GM18502 (cell line): ENCODE results near the gene BRI3BP.

Experiments used
- ATAC-seq: cut with Tn5 transposase; IDR thresholded peaks from one replicate; pipeline ENCODE4 v1.9.1; 2021; ENCODE audit warnings: mild to moderate bottlenecking; ENCODE audit not compliant: unreplicated experiment, poor library complexity

The BRI3BP gene, protein sequence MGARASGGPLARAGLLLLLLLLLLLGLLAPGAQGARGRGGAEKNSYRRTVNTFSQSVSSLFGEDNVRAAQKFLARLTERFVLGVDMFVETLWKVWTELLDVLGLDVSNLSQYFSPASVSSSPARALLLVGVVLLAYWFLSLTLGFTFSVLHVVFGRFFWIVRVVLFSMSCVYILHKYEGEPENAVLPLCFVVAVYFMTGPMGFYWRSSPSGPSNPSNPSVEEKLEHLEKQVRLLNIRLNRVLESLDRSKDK

DNA sequence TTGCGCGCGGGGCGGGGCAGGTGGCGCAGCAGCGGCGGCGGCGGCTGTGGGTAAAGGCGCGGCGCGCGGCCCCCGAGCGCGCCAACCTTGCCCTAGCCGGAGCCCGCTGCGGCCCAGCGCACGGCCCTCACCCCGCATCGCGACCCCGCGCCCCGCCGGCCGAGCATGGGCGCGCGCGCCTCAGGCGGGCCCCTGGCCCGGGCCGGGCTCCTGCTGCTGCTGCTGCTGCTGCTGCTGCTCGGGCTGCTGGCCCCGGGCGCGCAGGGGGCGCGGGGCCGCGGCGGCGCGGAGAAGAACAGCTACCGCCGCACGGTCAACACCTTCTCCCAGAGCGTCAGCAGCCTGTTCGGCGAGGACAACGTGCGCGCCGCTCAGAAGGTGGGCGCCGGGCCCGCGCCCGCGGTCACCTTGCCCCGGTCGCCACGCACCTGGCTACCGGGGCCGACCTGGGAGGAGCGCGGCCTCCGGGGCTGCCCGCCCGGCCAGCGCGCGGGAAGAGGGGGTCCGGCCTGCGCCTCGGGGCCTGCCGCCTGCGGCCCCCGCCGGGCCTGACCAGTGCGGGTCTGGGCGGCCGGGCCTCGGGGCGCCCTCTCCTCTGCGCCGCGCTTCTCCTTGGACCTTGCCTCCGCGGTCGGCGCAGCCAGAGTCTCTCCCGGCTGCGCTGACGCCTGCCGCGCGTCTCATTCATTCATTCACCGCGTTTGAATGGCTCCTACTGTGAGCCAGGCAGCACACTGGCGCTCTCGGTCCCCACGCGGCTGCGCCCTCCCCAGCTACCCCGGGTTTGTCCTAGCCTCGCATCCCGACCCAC, at the start of gene BRI3BP:
TSS of gene BRI3BP (plus strand) at position 20 of the 811 bp plus-strand sequence. CDS start at position 166, 146 bp downstream.
- ATAC-seq = peak; percentile 50

GRCh38 chr12:124946447-124946793, 47.0 kb upstream of the BRI3BP start:
- no peak for ATAC-seq

- ATAC-seq = no peak
These were observed 46.4 kb upstream of the BRI3BP start for GRCh38 chr12:124947013-124947412.

DNA sequence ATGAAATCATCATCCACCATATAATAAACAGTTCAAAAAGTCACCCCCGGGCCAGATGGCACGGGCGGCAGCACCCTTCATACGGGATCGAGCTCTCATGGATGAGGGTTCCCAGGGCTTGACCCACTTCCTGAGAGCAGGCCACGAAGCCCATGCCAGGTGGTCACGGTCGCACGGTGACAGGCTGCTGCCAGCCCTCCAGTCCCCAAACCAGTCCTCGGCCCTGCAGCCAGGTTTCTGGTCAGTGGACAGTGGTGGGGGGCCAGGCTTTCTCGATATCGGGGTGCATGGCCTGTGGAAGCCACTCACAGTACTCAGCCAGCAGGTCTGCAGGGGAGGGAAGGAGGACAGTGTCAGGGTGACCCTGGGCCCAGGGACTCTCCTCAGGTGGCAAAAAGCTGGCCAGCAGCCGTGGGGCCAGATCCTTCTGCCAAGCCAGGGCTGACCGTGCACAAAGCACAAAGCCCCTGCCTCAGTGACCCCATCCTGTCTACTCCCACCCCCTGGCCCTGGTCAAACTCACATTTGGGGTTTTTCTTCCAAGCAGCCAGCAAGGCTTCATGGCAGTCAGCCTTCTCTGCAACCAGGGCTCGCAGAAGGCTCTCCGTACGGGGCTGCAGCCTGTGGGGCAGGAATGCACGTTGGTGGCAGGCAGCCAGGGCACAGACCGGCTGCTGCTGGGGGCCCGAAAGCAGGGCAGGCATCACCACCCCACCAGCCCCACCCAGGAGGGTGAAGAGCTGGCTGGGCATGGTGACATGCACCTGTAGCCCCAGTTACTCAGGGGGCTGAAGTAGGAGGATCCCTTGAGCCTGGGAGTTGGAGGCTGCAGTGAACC, 45.7 kb upstream of the BRI3BP start:
- ATAC-seq = no peak

DNA sequence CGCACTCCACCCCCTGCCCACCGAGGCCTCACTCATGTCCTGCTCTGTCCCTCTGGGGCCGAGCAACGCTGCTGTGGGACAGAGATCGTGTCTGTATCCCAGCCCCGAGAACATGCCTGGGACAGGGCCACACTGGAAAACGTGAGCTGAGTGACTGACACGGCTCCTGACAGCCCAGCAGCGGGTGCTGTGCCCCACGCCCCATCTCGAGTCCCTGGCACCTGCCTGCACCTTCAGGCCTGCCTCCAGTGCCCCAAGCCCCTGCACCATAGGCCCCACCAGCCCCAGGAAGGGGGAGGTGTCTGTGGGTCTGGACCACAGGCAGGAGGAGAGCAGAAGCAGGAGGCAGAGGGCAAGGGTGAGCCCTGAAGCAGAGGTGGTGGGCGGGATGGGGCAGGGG, 44.4 kb upstream of the BRI3BP start:
- ATAC-seq = no peak

DNA sequence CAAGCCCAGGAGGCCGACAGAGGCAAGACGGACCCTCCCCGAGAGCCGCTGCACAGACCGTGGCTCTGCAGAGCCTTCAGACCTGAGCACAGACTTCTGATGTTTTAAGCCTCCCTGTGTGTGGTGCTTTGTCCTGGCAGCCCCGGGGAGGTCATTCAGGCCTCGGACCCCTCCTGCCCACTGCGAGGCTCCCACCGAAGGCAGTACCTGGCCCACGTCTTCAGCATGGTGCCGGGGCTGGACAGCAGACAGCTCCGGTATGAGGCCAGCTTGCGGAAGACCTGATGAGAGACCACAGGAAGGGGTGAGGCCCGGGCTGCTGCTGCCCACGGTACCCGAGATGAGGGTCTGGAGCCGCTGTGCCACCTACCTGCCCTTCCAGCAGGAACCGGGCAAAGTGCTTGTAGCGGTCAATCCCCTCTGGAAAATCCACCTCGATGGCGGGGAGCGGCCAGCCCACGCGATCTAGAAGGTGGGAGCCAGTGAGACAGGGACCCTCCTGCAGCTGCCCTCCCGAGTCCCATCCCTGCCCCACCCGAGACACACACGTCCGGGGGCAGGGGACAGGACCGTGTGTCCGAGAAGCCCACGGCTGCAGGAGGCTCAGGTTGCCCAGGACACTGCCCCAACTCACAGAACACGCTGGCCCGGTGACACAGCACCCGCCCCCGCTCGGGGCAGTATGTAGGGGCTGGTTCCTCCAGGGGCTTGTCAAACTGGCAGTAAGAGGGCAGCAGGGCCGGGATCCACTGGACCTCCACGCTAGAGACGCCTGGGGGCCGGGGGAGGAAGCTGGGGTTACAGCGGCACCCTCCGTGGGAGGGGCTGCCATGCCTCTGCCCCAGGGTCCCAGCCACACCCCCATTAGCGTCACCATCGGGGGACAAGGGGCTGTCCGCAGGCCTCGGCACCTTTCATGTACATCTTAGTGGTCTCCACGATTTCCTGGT, 43.4 kb upstream of the BRI3BP start:
- ATAC-seq = no peak

DNA sequence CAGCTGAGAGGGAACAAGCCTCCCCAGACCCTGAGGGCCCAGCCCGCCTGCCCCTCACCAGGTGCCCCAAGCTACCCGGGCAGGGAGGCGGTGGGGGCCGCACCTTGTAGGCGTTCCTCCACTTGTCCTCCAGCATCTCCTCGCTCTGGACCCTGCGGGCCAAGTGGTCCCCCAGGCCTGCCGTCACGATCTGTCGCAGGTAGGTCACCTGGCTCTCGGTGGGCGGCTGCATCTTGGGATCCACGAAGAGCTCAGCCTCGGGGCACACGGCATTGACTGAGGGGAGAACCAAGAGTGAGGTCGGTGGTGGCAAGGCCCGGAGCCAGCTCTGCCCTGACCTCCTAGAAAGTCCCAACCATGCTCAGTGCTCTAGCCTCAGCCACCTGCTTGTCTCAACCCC, 41.1 kb upstream of the BRI3BP start:
- ATAC-seq = no peak

DNA sequence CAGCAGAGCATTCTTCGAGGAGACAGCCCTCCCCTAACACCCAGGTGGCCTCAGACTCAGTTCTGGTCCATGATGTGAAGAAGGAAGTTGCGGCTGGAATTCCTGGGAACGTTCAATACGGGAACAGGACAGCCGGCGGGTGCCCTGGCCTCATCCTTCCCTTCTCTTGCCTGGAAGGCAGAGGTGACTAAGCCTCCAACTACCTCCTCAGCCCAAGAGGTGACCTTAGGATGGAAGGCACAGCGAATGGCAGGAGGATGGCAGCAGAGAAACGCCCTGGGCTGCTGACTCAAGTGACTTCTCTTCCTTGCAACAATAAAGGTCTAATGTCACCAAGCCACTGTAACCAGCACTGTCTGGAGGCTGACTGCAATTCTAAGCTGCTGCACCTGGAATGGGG, 40.6 kb upstream of the BRI3BP start:
- no peak for ATAC-seq

- no peak for ATAC-seq
These were observed 39.6 kb upstream of the BRI3BP start for GRCh38 chr12:124953689-124954405.

GRCh38 chr12:124954771-124955170, 38.7 kb upstream of the BRI3BP start:
- no peak for ATAC-seq

GRCh38 chr12:124956571-124956970, 36.9 kb upstream of the BRI3BP start:
- no peak for ATAC-seq

DNA sequence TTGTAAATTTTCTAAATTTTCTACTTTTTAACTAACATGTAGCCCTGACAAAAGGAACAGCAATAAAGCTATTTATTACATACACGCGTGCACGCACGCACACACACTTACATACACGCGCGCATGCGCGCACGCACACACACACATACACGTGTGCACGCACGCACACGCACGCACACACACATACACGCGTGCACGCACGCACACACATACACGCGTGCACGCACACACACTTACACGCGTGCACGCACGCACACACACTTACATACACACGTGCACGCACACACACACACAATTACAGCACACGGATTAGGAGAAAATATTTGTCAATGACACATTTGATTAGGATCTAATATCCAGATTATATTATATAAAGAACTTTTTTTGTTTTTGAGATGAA, 32.4 kb upstream of the BRI3BP start:
- no peak for ATAC-seq

DNA sequence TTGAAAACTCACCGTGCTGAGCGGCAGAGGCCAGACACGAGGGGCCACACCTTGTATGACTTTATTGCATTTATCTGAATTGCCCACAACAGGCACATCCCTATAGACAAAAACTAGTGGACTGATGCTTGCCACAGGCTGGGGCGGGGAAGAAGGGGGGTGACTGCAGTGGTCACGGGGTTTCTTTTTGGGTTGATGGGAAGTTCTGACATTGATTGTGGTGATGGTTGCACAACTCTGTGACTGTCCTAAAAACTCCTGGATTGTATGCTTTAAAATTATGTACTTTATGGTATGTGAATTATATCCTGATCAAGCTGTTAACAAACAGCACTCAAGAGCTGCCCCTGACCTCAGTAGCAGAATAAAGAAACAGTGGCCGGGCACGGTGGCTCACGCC, 30.2 kb upstream of the BRI3BP start:
- no peak for ATAC-seq

GRCh38 chr12:124964251-124964650, 29.2 kb upstream of the BRI3BP start:
- ATAC-seq = no peak

DNA sequence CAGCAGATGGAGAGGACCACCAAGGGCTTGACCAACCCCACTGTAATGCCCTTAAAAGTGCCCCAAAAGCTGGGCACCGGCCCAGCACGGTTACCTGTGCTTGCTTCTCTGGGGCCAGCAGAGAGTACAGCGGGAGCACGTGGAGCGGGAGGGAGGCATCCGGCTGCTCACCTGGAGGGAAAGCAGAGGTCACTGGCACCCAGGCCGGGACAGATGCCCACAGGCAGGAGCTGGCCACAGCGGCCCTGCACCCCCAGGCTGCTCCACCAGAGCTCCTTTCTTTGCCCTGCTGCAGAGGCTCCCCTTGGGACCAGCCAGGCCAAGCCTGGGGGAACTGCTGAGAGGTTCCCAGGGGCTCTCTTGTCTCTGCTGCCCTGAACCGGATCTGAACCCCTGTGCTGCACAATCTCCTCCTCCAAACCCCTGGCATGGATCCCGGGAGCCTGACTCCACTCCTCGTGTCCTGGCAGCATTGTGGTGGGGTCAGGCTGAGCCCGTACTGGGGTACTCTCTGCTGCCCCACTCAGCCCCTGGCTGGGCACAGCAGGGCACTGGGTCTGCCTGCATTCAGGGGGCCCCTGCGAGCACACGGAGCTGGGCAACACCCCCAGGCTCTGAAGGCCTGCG, 28.5 kb upstream of the BRI3BP start:
- no peak for ATAC-seq

DNA sequence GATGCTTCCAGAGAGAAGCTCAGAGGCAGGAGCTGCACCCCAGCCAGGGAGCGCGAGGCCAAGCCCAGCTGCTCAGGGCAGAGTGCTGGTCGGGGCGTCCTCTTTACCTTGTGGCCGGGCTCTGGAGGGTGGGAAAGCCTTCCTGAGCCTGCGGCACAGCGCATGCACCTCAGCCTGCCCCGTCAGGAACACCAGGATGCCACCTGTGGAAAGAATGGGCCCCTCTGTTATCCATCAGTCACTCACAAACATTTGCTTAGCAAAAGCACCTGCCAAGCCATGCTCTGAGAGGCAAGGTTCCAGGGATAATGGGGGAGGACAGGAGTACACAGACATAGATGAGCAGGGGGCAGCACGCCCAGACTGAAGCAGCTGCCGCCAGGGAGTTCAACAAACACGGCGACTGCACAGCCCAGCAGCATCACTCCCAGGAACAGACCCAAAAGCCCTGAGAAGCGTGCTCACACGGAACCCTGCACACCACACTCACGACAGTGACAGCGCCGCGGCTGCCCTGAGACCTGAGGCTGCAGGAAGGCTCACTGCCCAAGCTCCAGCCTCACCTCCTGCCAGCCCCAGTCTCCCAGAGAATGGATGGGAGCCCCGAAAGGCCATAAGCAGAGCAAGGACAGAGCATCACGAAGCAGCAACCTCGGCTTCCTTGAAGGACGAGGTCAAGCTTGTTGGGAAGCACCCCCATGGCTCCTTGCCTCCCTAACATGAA, 26.3 kb upstream of the BRI3BP start:
- ATAC-seq = no peak

DNA sequence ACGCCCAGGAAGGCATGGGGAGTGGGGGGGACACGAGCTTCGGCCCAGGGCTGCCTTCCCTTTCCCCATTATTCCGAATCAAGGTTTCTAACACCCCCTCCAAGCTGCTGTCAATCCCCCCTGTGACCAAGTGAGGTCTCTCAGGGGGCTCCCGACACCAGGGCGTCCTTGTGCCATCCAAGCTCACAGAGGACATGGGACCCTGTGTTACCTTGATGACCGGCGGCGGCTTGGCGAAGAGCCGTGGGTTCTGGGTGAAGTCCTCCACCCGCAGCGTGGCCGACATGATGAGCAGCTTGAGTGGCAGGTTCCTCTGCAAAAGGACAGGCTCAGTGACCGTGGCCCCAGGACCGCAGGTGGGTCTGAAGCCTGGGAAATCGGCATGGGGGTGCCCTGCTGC, 24.8 kb upstream of the BRI3BP start:
- ATAC-seq = no peak

DNA sequence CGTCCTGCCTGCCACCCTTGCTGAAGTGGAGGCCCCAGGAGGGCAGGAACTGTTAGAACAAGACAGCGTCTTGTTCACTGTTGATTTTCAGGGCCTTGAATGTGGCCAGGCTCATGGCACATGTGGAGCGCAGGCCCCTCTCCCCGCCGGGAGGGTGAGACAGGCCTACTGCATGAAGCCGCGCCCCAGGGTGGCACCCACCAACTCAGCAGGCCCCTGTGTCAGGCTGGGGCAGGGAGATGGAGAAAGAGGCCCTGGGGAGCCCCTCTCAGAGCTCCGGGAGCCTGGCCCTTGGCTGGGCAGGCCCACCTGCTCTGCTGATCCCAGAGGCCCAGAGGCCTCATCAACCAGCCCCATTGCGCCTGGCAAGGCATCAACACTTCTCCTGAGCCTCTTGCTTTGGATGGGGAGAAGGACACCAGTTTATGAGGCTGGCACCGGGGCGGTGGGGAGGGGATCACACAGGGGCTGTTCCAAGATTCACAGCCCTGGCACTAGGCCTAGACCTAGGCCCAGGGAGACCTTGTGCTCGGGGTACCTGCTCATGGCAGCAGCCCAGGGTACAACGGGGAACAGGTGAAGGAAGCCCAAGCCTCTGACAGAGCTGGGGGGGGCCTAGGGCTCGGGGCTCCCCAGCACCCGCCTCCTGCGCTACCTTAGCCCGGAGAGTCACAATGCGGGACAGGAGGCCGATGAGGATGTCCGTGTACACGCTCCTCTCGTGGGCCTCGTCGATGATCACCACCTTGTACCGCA, 22.6 kb upstream of the BRI3BP start:
- no peak for ATAC-seq
